Measurements from ENCODE around the gene TNS4.

The TNS4 gene

GRCh38 chr17:40447148-40447644 lies 54.2 kb downstream of the TNS4 start:
- H3K4me3 ChIP-seq (replicated peaks in 1 of 2; ENCODE audit: low read depth in 2 of 2, low read length in 2 of 2) = peak overlapping the region; percentile 94 to 98
- DNase-seq (ENCODE audit: low read depth in 2 of 2) = peak; percentile 26 to 48
- no peak for TF ChIP-seq CTCF (IDR thresholded peaks at IDR 0.05; ENCODE audit: low read depth, low read length)

- TF ChIP-seq CTCF (IDR thresholded peaks at IDR 0.05; ENCODE audit: low read depth, low read length) = peak; percentile 21
- H3K4me3 ChIP-seq (replicated peaks in 1 of 2; ENCODE audit: low read depth in 2 of 2, low read length in 2 of 2) = peak overlapping the region; percentile 94 to 98
- DNase-seq (ENCODE audit: low read depth in 2 of 2) = peak; percentile 39 to 50
These were observed 55.5 kb downstream of the TNS4 start for GRCh38 chr17:40445751-40446468.

GRCh38 chr17:40443988-40444899 lies 57.2 kb downstream of the TNS4 start:
- peak; percentile 49 to 58 for DNase-seq (ENCODE audit: low read depth in 2 of 2)

GRCh38 chr17:40443196-40443987 lies 58.0 kb downstream of the TNS4 start, which contains the start of gene IGFBP4:
Gene IGFBP4 (plus strand): TSS chr17:40443450. CDS start chr17:40443736, 286 bp downstream.
- TF ChIP-seq CTCF (IDR thresholded peaks at IDR 0.05; ENCODE audit: low read depth, low read length) = no peak
- peak; percentile 70 to 87 for DNase-seq (ENCODE audit: low read depth in 2 of 2)
- H3K4me3 ChIP-seq (replicated peaks in 1 of 2; ENCODE audit: low read depth in 2 of 2, low read length in 2 of 2) = peak within 1 kb of the TSS; percentile 94 to 98

More at GRCh38 chr17:40443988-40444899, 57.2 kb downstream of the TNS4 start:
- no peak for TF ChIP-seq CTCF (IDR thresholded peaks at IDR 0.05; ENCODE audit: low read depth, low read length)
- H3K4me3 ChIP-seq (replicated peaks in 1 of 2; ENCODE audit: low read depth in 2 of 2, low read length in 2 of 2) = peak overlapping the region; percentile 94 to 98

- no peak for TF ChIP-seq CTCF (IDR thresholded peaks at IDR 0.05; ENCODE audit: low read depth, low read length)
- H3K4me3 ChIP-seq (replicated peaks in 1 of 2; ENCODE audit: low read depth in 2 of 2, low read length in 2 of 2) = peak overlapping the region; percentile 54 to 98
- DNase-seq (ENCODE audit: low read depth in 2 of 2) = peak; percentile 53 to 54
These were observed 58.8 kb downstream of the TNS4 start for GRCh38 chr17:40442392-40443195.

Measured in cardiac fibroblast (primary cell).